Ureter (tissue), 1 donor: ENCODE data around the gene INSYN2A. TPM values are rescaled to one million over a fixed set of nuclear protein-coding genes. Genes with fewer than 3 reads are reported as not detected.

Experiments used
- DNase-seq: peaks from one replicate; pipeline ENCODE4 v3.0.0-alpha.2; 2020; ENCODE audit warnings: low spot score
- total RNA-seq: library from RNA; stranded (reverse); gene quantifications from one replicate; pipeline ENCODE4 v1.2.4, GENCODE V29; 2023
- donor health status: DM: yes; HTN: yes; CAD: no.

INSYN2A gene
- total RNA-seq, 1 donor from 2014 or later: 0.31 TPM

DNA sequence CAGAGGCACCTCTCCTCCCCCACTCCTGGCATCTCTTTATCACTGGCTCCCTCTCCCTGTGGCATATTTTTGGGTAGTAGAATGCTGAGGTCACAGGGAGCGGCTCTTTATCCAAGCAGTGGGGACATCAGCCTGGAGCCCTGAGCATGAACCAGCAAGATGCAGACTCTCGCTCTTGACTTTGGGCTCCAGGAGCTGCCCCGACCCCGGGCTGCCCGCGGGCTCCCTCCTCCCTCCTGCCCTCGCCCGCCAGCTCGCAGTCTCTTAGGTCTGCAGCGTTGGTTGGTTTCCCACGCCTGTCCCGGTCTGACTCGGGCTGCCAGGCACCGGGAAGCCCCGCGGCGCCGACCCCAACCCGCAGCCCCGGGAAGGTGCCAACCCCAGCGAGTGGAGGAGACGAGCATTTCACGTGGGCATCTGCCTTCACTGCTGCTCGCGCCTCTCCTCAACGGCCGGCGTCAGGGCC is 1.3 kb downstream of the INSYN2A start:
- DNase-seq: no peak

DNA sequence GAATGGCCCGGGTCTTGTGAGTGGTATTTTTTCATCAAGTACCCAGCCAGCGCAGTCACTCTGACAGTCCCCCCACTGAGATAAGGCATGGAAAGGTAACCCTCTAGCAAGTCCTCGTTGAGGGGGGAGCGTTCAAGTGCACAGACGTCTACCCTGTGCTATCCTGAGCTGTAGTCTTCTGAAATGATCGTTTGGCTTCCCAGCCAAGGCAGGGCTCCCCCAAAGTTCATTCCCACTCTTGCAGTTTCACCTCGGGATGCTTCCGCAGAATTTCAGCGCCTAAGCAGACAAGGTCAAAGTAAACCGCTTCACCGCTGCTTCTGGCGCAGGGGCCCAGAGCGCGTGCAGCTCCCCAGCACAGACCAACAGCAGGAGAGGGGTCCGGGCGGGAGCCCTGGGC is 1.8 kb downstream of the INSYN2A start:
- no peak for DNase-seq

DNA sequence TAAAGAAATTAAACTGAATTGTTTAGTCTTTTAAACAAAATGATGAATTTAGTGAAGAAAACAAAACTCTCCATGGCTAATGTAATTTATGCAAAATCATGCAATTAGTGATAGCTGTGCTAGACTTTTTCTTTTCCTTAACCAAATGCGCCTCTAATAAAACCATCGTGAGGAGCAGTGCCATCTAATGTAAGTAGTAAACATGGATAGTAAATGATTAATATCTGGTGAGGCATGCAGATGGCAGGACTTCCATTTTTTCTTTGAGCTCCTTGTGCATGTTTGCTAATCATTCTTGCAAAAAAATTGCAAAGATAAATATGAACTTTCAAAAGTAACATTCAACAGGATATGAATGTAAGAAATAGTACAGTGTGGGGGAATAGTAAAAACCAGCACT is 2.3 kb downstream of the INSYN2A start:
- DNase-seq: no peak

DNA sequence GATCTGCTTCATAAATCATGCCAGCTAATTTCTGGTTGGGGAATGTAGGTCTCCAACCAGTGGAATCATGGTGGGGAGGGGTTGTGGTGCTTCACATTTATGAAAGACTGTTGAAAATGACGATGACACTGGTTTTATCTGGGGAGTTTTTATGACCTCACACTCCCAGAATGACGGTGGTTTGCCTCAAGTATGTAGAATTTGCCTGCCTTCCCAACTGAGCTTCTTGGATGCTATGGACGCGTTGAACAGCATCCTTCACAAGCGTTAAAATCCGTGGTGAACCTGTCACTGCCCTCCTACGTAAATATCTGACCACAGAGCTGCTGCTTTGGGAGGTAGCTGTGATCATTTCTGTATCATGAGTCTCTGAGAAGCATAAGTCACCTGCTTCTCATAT is 3.3 kb downstream of the INSYN2A start:
- no peak for DNase-seq

DNA sequence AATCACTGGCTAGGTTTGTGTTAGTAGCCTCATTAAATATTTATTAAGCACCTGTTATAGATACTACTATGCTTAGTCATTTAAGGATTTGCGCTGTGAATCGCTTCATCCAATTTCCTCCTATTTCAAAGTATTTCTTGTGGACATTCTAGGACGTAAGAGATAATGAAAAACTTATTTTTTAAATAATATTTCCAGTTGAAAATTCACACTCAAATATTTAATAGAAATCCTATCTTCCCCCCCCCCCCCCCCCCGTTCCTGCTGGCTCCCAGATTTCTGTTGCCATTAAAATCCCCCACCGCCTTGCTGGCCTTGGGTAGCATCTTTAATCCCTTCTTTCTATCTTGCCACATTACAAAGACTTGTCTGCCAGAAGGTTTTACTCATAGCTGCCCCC is 6.0 kb downstream of the INSYN2A start:
- no peak for DNase-seq

DNA sequence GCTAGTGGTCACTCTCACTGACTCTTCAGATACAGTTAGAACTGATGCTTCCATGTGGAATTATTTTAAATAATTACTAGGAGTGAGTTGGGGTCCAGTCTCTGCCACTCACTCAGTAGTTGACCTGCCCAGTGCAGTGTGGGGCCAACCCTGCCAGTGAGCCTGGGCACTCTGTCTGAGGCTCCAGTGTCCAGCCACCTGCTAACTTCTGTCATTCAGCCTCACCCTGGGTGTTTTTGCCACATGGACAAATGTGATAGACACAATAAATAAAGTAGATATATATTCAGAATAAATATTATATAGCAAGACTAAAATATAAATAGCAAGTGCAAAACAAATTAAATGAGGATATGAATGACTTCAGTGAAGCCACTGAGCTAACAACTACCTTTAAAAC is 7.2 kb downstream of the INSYN2A start:
- DNase-seq: no peak

DNA sequence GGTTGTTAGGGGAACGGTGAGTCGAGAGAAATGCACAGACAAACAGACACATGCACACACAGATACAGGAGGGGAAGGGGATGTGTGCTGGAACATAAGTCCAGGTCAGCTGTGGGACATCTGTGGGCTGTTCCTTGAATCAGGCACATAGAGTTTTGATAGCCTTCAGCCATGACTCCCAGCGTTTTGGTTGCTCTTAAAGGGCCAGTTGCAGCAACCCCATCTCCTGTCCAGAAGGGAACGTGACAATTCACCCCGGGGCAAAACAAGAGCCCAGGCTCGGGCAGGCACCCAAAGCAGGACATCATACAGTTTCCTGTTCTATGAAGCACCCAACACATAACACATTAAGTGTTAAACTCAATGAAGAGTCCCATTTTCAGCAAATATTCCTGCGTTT is 9.6 kb downstream of the INSYN2A start:
- no peak for DNase-seq

DNA sequence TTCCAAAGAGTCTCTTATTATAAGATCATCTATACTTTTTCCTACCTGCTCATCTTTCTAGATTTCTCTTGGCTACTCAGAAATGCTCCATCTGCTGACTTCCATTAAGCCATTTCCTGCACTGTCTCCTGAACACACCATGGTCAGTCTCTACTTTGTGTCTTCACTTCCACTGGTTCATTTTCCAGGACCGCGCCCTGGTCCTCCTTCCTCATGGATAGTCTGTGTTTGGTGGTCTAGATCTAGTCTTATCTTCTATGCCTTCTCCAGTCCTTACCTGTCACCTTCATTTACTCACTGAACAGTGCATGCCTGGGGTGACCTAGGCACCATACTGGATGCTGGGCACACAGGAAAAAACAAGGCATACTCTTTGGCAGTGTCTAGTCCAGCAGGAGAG is 11.8 kb downstream of the INSYN2A start:
- DNase-seq: no peak

DNA sequence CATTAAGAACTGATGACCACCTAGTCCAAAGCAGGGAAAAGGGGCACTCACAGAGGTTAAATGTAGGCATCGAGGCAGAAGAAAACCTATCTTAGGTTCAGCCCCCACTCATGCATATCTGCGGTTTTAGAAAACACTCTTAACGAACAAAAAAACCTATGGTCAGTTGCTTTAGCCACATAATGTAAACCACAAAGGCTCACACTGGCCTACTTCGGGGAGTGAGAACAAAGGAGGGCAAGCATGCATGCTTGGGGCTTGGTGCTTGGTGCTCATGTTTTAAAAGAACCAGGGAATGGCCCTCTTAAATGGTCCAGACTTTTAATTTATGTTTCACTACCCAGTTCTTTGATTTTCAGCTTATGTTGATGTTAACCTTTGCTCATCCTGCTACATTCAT is 14.2 kb downstream of the INSYN2A start:
- DNase-seq: no peak

DNA sequence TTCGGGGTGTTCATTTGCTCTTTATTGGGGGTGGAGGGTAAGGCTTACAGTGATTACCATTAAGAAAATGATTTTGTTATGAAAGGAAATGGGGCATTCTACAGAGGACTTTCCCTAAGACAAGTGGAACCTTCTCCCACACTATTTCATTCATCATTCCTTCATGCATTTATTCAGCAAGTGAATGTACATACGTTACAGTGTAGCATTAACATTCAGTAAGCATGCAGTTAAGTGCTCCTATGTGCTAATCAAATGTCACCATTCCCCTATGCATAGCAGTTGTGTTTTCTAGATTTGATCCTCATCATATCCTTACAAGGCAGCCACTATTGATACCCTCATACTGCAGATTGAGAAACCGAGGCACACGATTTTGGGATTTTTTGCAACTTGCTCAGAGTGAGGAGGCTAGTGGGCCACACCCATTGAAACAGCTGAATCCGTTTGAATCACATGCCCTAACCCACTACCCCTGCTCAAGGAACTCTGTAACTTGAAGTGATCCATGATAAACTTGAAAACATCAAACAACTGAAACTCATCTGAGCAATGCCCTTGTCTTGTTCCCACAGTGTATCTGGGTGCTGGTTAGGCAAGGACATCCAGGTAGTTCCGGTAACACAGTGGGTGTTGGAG is 16.7 kb downstream of the INSYN2A start:
- no peak for DNase-seq

DNA sequence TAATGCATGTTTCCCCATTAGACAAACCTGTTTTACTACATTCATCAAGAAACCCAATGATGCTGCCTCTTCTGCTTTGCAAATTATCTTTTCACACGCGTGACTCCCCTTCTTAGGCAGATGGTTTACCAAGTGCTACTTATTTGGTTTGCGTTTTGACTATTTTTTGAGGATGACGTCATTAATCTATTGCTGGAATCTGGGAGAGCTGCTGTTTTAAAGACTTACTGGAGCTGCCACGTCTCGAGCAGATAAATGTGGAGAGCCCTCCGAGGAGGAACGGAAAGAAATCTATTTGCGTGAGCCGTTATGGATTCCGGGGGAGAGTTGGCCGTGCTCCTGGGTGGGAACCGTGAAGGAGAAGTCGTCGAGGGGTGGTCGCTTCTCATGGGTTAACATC is 19.7 kb downstream of the INSYN2A start:
- no peak for DNase-seq

DNA sequence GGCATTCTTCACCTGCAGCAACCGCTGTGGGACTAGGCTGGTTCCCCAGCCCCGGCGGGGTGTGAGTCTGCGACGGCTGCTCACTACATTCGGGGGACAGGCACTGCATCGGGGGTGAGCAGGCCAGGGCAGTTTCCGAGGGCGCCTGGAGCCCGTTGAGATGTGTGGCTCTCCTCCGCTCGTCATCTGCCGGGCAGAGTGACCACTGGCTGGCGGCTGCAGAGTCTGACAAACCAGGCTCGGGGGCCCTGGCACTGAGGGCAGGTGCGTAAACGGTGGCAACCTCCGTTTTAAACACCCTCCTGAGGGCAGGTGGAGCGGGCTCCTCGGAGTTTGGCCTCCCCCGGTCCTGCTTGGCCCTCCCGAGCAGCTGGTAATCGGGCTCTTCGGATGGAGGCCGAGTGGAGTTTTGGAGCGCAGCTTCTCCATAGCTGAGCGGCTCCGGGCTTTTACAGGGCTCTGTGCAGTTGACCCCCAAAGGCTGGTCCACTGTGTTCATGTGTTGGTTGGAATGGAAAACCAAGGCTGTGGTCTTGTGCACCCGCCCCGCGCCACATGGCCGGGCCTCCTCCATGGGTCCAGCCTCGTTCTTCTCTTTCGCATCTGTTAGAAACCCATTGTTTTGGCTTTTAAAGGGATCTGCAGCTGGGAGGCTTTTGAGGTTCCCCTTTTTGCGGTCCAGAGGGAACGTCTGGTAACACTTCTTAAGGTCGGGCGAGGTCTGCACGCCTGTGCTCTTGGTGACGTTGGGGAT is 20.9 kb downstream of the INSYN2A start:
- DNase-seq: no peak

DNA sequence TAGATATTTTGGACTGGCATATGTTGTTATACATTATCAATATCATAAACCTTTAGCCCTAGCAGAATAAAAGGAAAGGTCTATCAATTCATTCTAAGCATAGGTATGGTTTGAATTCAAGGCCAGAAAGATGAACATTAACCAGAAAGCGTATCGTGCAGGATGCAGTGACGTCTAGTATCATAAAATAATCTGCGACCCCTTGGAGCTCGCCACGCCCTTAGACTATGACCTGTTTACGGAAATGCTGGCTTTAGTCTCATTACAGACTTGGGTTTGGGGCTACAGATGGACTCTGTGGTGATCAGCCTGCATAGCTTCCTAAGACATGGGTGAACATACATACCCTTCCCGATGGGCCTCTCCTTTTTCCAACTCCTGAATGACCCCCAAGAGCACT is 21.5 kb downstream of the INSYN2A start:
- DNase-seq: no peak

DNA sequence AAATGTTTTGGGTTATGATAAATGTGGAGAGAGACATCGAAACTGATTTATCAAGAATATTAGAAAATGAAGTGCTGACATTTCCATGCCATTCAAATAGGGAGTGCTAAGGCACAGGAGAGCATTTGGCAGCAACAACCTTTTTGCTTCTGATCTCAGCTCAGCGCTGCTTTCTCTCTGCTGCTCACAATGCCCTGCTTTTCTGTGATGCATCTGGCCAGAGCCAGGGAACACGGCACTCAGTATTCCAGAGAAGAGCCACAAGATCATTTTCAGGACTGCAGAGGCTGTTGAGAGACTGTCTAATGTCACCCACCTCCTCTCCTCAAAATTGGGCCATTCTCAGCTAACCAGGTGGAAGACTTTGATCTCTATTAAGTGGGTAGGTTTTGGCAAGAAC is 28.1 kb downstream of the INSYN2A start:
- no peak for DNase-seq

DNA sequence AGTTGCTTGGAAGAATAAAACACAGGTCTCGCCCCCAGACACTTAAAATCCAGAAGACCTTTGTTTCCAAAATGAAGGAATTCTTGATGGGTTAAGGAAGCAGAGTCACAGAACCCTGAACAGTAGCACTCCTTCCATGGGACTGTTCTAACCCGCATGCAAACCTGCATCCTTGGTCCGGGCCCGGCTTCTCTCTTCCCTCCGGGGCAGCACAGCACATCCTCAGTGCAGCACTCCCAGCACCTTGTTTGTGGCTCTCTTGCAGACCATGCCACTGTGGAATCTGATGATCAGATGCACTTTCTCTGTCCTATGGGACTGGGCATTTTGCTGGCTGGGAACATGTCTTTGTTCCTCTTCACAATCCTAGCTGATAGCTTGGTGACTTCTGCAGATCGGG is 33.5 kb downstream of the INSYN2A start:
- no peak for DNase-seq

DNA sequence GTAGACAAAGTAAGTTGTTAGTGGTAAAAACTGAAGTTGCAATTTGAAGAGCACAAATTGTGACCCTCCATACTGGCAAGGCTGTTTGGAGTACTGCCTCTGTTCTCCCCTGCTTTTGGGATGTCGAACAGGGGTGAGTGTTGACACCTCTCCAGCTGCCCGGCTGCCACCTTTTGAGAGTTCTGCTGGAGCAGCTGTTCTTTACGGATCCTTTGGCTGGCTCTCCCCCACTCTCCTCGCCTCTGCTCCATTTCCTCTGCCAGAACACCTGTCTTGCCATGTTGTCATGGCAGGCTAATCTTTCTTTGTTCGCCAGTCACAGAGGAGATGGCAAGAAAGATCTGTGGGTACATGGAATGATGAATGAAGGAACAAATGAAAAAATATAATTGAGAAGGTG is 34.9 kb downstream of the INSYN2A start:
- DNase-seq: no peak

DNA sequence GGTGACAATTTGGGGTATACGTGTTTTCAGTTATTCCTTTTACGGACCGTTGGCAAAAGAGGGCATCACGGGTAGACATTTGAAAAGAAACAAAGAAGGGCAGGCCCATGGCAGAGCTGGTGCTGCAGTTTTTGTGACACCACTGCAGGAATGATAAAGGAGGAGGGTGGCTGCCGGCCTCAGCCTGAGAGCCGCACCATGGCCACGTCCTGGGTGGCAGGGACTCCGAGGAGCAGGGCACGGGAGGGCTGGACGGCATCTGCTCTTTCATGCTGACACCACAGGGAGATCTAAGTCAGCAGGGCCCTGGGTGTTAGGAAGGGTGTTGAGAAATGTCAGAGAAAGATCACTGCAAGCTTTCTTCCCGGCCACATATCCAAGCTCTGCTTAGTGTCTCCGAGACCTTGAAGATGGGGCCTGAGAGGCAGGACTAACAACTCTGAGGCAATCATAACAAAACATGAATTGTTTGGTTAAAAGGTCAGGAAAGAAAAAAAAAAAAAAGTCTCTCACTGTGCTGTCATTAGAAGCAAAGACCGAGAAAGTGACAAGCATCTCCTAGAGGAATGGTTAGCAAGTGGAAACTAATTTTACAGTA is 36.6 kb downstream of the INSYN2A start:
- no peak for DNase-seq

DNA sequence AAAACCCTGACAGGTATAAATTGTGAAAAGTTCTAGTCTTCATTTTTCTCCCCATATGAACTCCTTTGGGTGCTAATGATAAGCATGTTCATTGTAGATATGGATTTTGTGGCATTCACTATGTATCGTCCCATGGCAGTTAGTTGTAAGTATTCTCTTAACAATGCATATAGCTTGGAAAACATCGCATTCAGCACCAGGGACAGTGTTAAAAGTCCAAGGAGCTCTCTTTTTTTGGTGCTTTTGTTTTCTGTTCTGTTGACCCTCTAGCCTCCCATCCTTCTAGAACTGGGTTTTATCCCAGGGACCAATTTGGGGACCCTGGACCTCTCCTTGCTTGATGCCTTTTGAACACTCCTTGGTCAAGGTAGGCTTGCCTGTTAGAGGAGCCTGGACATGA is 37.7 kb downstream of the INSYN2A start:
- DNase-seq: no peak

DNA sequence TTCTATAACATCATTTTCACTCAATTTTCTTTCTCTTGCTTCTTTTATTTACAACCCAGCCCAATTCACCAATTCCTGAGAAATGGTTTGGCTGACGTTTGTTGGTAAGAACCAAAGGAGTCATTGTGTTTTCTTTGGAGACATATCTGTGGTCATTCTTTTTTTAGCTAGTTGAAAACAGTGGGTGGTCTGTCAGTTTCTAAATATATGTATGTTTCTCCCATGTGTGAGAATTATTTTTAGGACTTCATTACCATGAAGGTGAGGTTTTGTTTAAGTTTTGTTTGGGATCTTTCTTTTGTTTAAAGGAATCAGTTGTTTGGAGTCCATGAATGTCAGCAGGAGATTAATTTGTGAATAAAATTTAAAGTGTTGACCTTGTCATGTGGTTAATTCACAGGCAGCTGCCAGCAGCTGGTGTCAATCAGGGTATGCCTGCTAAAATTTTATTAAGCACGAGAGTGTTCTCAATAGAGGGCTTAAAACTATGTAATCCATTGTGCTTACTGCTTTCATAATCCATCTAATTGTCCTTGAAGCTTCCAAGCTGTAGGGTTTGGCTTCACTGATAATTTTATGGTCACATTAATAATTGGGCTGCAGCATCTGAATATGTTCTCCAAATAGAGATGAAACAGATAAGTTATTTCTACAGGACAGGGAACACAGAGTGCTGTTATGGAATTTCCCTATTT is 38.7 kb downstream of the INSYN2A start:
- no peak for DNase-seq

DNA sequence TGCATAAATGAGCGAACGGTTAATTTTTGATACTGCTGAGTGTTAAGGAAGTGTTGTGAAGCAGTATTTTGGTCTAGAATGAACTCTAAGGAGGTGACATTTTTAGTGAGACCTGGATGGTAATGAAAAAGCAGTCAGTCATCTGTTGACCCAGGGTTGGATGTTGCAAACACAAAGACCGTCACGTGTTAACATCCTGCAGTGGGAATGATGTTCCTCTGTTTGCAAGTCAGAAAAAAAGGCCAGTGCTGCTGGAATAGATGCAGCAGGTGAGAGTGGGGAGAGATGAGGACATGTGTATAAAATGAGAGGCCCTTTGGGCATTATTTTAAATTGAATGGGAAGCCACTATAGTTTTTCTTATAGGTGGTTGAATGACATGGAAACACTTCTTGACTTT is 39.3 kb downstream of the INSYN2A start:
- DNase-seq: no peak

DNA sequence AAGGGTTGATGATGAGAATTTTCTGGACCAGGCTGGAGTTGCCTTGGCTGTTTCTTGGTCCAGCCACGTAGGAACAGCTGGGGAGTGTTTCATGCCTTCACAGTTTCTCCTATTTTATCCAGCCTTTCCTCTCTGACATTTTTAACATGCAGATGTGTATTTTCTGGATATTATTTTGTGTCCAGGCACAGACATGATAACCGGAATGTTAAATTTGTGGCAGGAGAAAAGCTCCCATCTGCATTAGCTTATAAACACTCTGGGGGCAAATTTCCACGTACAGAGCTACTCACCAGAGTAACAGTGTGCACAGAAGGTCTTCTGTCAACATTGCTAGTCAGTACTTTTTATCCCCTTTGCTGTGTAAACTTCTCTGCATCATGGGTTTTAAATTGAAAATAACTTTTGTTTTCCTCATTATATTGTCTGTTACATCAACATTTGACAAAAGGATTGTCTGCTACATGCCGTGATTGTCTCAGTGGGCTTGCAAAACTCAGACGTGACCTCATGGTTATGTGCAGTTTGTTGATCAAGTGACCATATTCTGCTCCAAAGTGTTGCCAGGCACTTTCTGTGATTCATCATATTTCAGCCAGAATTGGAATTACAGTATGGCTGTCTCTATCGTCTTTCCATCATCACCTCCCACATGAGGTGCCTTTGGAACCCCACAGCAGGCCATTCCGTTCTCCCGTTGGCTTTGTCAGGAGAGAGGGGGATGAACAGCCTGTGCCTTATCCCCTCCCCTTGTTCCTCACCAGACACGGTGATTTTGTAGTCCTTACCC is 41.4 kb downstream of the INSYN2A start:
- no peak for DNase-seq

DNA sequence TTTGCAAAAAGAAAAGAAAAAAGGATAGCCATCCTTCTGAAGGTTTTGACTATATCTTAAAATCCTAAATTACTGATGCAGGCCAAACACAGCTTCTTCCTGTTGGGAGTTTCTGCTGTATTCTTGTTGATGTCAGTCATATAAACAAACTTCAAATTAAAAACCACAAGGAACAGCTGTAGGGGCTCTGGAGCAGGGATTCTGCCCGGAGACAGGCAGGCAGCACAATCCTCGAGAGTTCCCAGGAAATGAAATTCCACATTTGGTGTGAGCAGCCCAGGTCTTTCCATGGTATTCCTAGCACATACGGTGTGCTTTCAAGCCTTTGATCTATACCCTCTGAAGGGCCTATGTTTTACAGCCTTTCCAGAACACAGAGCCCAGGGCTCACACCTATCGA is 43.2 kb downstream of the INSYN2A start:
- DNase-seq: no peak
